HEK293 (cell line): ENCODE results near the gene UFC1.

ENCODE experiments used
- CTCF ChIA-PET: fragments of 350-600 bp; formaldehyde crosslinking; extraction: SDS; loops from one replicate; lab custom pipeline; 2021; ENCODE audit warnings: antibody characterized with exemption; lab: Yijun Ruan, JAX
- POLR2A ChIA-PET: fragments of 300-600 bp; formaldehyde crosslinking; extraction: SDS; loops from one replicate; lab custom pipeline; 2020; ENCODE audit warnings: antibody characterized with exemption, inconsistent platforms; lab: Yijun Ruan, JAX
- H3K27ac ChIP-seq: fragments of 200-500 bp; sonication (Bioruptor generic); 2 replicates; pipeline ENCODE4 v1.5.1; 2014; ENCODE audit warnings: low read depth, low read length, control low read depth, inconsistent platforms; ENCODE audit errors: extremely low read depth
- H3K36me3 ChIP-seq, 2 experiments: fragments of 200-500 bp in 1 of 2; sonication (Bioruptor generic) in 1 of 2; 1 replicate in 1 of 2; 2 replicates in 1 of 2; pipeline ENCODE4 v1.5.1; 2014 to 2017; ENCODE audit warnings: inconsistent platforms in 2 of 2, low read length in 2 of 2; ENCODE audit not compliant: control insufficient read depth in 2 of 2, insufficient read depth in 1 of 2
- H3K4me1 ChIP-seq: fragments of 200-500 bp; sonication (Bioruptor generic); 2 replicates; pipeline ENCODE4 v1.5.1; 2014; ENCODE audit warnings: mild to moderate bottlenecking, low read length, inconsistent platforms; ENCODE audit not compliant: control insufficient read depth, insufficient read depth
- H3K4me3 ChIP-seq: 2 replicates; pipeline ENCODE4 v1.5.1; 2011; ENCODE audit warnings: low read depth, mild to moderate bottlenecking, control low read depth, low read length, moderate library complexity
- H3K9me3 ChIP-seq: fragments of 200-500 bp; sonication (Bioruptor generic); 2 replicates; pipeline ENCODE4 v1.5.1; 2014; ENCODE audit warnings: low read depth, low read length, inconsistent platforms; ENCODE audit not compliant: control insufficient read depth, insufficient read depth
- AEBP2 ChIP-seq: fragments of 450-650 bp; formaldehyde crosslinking; IDR thresholded peaks from 2 replicates; pipeline ENCODE4 v1.5.1; 2016; ENCODE audit warnings: missing biosample characterization, missing genetic modification characterization, borderline replicate concordance
- KLF8 ChIP-seq: fragments of 450-650 bp; formaldehyde crosslinking; IDR thresholded peaks from 2 replicates; pipeline ENCODE4 v1.5.1; 2016; ENCODE audit warnings: missing biosample characterization, missing genetic modification characterization
- PRDM10 ChIP-seq: fragments of 450-650 bp; formaldehyde crosslinking; IDR thresholded peaks from 2 replicates; pipeline ENCODE4 v1.5.1; 2016; ENCODE audit warnings: missing biosample characterization, missing genetic modification characterization
- PRDM2 ChIP-seq: fragments of 450-650 bp; formaldehyde crosslinking; IDR thresholded peaks from 2 replicates; pipeline ENCODE4 v1.5.1; 2016; ENCODE audit warnings: missing biosample characterization, missing genetic modification characterization, borderline replicate concordance
- SP2 ChIP-seq: fragments of 450-650 bp; formaldehyde crosslinking; IDR thresholded peaks from 2 replicates; pipeline ENCODE4 v1.5.1; 2016; ENCODE audit warnings: missing biosample characterization, missing genetic modification characterization
- ZBTB21 ChIP-seq: fragments of 450-650 bp; formaldehyde crosslinking; IDR thresholded peaks from 2 replicates; pipeline ENCODE4 v1.5.1; 2017; ENCODE audit warnings: missing biosample characterization, missing genetic modification characterization
- ZBTB48 ChIP-seq: fragments of 450-650 bp; formaldehyde crosslinking; IDR thresholded peaks from 2 replicates; pipeline ENCODE4 v1.5.1; 2016; ENCODE audit warnings: missing biosample characterization, missing genetic modification characterization
- ZFHX2 ChIP-seq: fragments of 450-650 bp; formaldehyde crosslinking; conservative IDR thresholded peaks from 2 replicates; pipeline ENCODE4 v1.5.1; 2016; ENCODE audit warnings: missing biosample characterization, missing genetic modification characterization
- ZNF335 ChIP-seq: fragments of 450-650 bp; formaldehyde crosslinking; conservative IDR thresholded peaks from 2 replicates; pipeline ENCODE4 v1.5.1; 2016; ENCODE audit warnings: missing biosample characterization, missing genetic modification characterization
- ZNF416 ChIP-seq: fragments of 450-650 bp; formaldehyde crosslinking; IDR thresholded peaks from 2 replicates; pipeline ENCODE4 v1.5.1; 2016; ENCODE audit warnings: missing biosample characterization, missing genetic modification characterization
- ZNF513 ChIP-seq: fragments of 450-650 bp; IDR thresholded peaks from 2 replicates; pipeline ENCODE4 v1.5.1; 2018; ENCODE audit warnings: missing biosample characterization, missing genetic modification characterization
- ZNF629 ChIP-seq: fragments of 450-650 bp; formaldehyde crosslinking; IDR thresholded peaks from 2 replicates; pipeline ENCODE4 v1.5.1; 2017; ENCODE audit warnings: missing biosample characterization, missing genetic modification characterization
- ZNF76 ChIP-seq: fragments of 450-650 bp; formaldehyde crosslinking; IDR thresholded peaks from 2 replicates; pipeline ENCODE4; 2016; ENCODE audit warnings: low read depth, missing biosample characterization, missing genetic modification characterization, borderline replicate concordance
- TF ChIP-seq, protein P1 (sequence below): fragments of 450-650 bp; formaldehyde crosslinking; IDR thresholded peaks from 2 replicates; pipeline ENCODE4 v1.5.1; 2016; ENCODE audit warnings: missing biosample characterization, missing genetic modification characterization
- TF ChIP-seq, protein P2 (sequence below): fragments of 450-650 bp; formaldehyde crosslinking; IDR thresholded peaks from 2 replicates; pipeline ENCODE4 v1.5.1; 2016; ENCODE audit warnings: missing biosample characterization, missing genetic modification characterization

UFC1 gene

GRCh38 chr1:161117759-161118581, 35.8 kb upstream of the UFC1 start, which contains the start of the genes NIT1 and PFDN2 (continued):
- TF ChIP-seq PRDM2, result no peak
- TF ChIP-seq ZNF76 (tag by site-specific recombination), result peak; percentile 83
- 0 out of 2 replicates have a peak, but pooled peaks have one; percentile 26 for TF ChIP-seq ZBTB21 (tag by site-specific recombination)
- peak; percentile 92 for TF ChIP-seq PRDM10
- TF ChIP-seq, protein P1, sequence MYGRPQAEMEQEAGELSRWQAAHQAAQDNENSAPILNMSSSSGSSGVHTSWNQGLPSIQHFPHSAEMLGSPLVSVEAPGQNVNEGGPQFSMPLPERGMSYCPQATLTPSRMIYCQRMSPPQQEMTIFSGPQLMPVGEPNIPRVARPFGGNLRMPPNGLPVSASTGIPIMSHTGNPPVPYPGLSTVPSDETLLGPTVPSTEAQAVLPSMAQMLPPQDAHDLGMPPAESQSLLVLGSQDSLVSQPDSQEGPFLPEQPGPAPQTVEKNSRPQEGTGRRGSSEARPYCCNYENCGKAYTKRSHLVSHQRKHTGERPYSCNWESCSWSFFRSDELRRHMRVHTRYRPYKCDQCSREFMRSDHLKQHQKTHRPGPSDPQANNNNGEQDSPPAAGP, result peak; percentile 69; the same call in 1 of the 2 replicates
- TF ChIP-seq ZFHX2 (tag by site-specific recombination), result peak; percentile 94
- peak; percentile 73 for TF ChIP-seq KLF8
- TF ChIP-seq AEBP2 (tag by site-specific recombination), result no peak
- peak; percentile 97 for TF ChIP-seq SP2 (tag by site-specific recombination)

- no peak overlapping the region for H3K4me3 ChIP-seq
- peak overlapping the region; percentile 26 for H3K27ac ChIP-seq
- ChIA-PET CTCF (interaction anchor here (0.9 kb wide), 1 partner anchor 14 kb away, joined by 3 read pairs; no protein-coding TSS in a partner anchor), POLR2A (interaction anchor here (0.6 kb wide), 1 partner anchor 43 kb away, joined by 5 read pairs; no protein-coding TSS in a partner anchor)
- peaks cover 14 to 58% of the 10 kb centered on the region in 2 experiments for H3K36me3 ChIP-seq
- peaks cover 9% of the 10 kb centered on the region for H3K4me1 ChIP-seq
- no peaks in the 10 kb centered on the region for H3K9me3 ChIP-seq
- TF ChIP-seq ZNF416 (tag by site-specific recombination) (no peak), ZBTB48 (tag by site-specific recombination) (no peak), ZNF335 (tag by site-specific recombination) (peak; percentile 47), ZNF513 (0 out of 2 replicates have a peak, but pooled peaks have one; percentile 7), ZNF629 (peak; percentile 42; the same call in 1 of the 2 replicates)
- TF ChIP-seq, protein P2, sequence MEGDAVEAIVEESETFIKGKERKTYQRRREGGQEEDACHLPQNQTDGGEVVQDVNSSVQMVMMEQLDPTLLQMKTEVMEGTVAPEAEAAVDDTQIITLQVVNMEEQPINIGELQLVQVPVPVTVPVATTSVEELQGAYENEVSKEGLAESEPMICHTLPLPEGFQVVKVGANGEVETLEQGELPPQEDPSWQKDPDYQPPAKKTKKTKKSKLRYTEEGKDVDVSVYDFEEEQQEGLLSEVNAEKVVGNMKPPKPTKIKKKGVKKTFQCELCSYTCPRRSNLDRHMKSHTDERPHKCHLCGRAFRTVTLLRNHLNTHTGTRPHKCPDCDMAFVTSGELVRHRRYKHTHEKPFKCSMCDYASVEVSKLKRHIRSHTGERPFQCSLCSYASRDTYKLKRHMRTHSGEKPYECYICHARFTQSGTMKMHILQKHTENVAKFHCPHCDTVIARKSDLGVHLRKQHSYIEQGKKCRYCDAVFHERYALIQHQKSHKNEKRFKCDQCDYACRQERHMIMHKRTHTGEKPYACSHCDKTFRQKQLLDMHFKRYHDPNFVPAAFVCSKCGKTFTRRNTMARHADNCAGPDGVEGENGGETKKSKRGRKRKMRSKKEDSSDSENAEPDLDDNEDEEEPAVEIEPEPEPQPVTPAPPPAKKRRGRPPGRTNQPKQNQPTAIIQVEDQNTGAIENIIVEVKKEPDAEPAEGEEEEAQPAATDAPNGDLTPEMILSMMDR (tag by site-specific recombination), result peak; percentile 33
Observed at GRCh38 chr1:161119092-161119903, 34.5 kb upstream of the UFC1 start.
